H1 (cell line): ENCODE measurements around the gene CGREF1. TPM values are rescaled to one million over a fixed set of nuclear protein-coding genes. Genes with fewer than 3 reads are reported as not detected.
A peak's percentile ranks its signal among the peaks of the same experiment; 100 is the strongest.

Experiments
- BCL11A ChIP-seq, 2 experiments: IDR thresholded peaks; one replicate each; pipeline ENCODE4 v1.6.1; 2011; ENCODE audit warnings: low read depth in 2 of 2, low read length in 2 of 2, mild to moderate bottlenecking in 2 of 2
- CTCF ChIP-seq, 3 experiments: IDR thresholded peaks; 1 replicate in 2 of 3; 2 replicates in 1 of 3; pipeline versions ENCODE4 v1.5.1 to v1.6.1; 2011; ENCODE audit warnings: low read length in 3 of 3, mild to moderate bottlenecking in 3 of 3, inconsistent platforms in 2 of 3, low read depth in 1 of 3, moderate library complexity in 1 of 3; ENCODE audit not compliant: insufficient read depth in 1 of 3; ENCODE audit errors: control extremely low read depth in 1 of 3
- HDAC2 ChIP-seq, 2 experiments: fragments of 300-600 bp in 1 of 2; sonication (generic) in 1 of 2; IDR thresholded peaks; 2 replicates each; pipeline ENCODE4 v1.6.1; 2011 to 2012; ENCODE audit warnings: low read depth in 2 of 2, low read length in 2 of 2, mild to moderate bottlenecking in 2 of 2, moderate library complexity in 2 of 2, borderline replicate concordance in 1 of 2, inconsistent platforms in 1 of 2
- SP2 ChIP-seq: IDR thresholded peaks from 2 replicates; pipeline ENCODE4 v1.6.1; 2012; ENCODE audit warnings: mild to moderate bottlenecking, low read length, inconsistent platforms
- polyA plus RNA-seq, 7 experiments: library from polyadenylated mRNA; depleted of rRNA in 3 of 7; stranded (reverse) in 5 of 7; unstranded in 2 of 7; fragments of >200 nt in 5 of 7; fragments of 200-250 nt in 2 of 7; gene quantifications; 1 replicate in 5 of 7; 2 replicates in 1 of 7; 4 replicates in 1 of 7; pipeline versions ENCODE4 v1.2.1 to v1.2.3, GENCODE V29; 2011 to 2013; ENCODE audit warnings: missing spikeins in 2 of 7, mixed read lengths in 2 of 7
- total RNA-seq: library from RNA; stranded (reverse); fragmentation: NEBNext Ultra II Directional; extraction: Animal tissue kit (Norgen Biotek cat#: 25700); gene quantifications from 2 replicates; pipeline ENCODE4 v1.2.1, GENCODE V29; 2021

Gene CGREF1
- total and polyA plus RNA-seq, 2 of the 8 experiments (the other 6 are each of a cell fraction or from before 2014, with no cell fraction given) = 2.5 to 3.4 TPM

GRCh38 chr2:27050996-27051901 is 67.7 kb downstream of the CGREF1 start, which contains the start of gene AGBL5 (continued):
- peak; percentile 88 to 92; a peak in 3 of 4 replicates for TF ChIP-seq HDAC2 (IDR thresholded peaks at IDR 0.05; ENCODE audit: borderline replicate concordance in 1 of 2, low read depth in 2 of 2, low read length in 2 of 2)
- no peak for TF ChIP-seq BCL11A (IDR thresholded peaks at IDR 0.05; ENCODE audit: low read depth in 2 of 2, low read length in 2 of 2)
- TF ChIP-seq CTCF (IDR thresholded peaks at IDR 0.05; ENCODE audit: control extremely low read depth in 1 of 3, insufficient read depth in 1 of 3, low read depth in 1 of 3, low read length in 3 of 3) = no peak
- no peak for TF ChIP-seq SP2

Other genes starting within 250 kb of the CGREF1 start
- 6.6 and 7.5 TPM in 2 replicates for gene MAPRE3, start 148.5 kb downstream of the CGREF1 start, total RNA-seq
- gene MAPRE3, start 148.5 kb downstream of the CGREF1 start, polyA plus RNA-seq (2011; rRNA removed) = 4.9 and 8.9 TPM in 2 replicates
- 49.7 and 52.7 TPM in 2 replicates for gene TMEM214, start 86.2 kb downstream of the CGREF1 start, total RNA-seq
- 71.0 and 100 TPM in 2 replicates for gene TMEM214, start 86.2 kb downstream of the CGREF1 start, polyA plus RNA-seq (2011; rRNA removed)
- gene AGBL5, start 67.5 kb downstream of the CGREF1 start, total RNA-seq = 45.4 and 51.0 TPM in 2 replicates
- gene AGBL5, start 67.5 kb downstream of the CGREF1 start, polyA plus RNA-seq (2011; rRNA removed) = 62.0 and 82.0 TPM in 2 replicates
- gene OST4, start 47.5 kb downstream of the CGREF1 start, total RNA-seq = 212 and 225 TPM in 2 replicates
- gene OST4, start 47.5 kb downstream of the CGREF1 start, polyA plus RNA-seq (2011; rRNA removed) = 865 and 906 TPM in 2 replicates
- 2.9 and 3.0 TPM in 2 replicates for gene EMILIN1, start 40.5 kb downstream of the CGREF1 start, total RNA-seq
- gene EMILIN1, start 40.5 kb downstream of the CGREF1 start, polyA plus RNA-seq (2011; rRNA removed) = 1.9 and 3.1 TPM in 2 replicates
- 17.7 and 20.5 TPM in 2 replicates for gene KHK, start 32.4 kb downstream of the CGREF1 start, total RNA-seq
- 11.0 and 14.5 TPM in 2 replicates for gene KHK, start 32.4 kb downstream of the CGREF1 start, polyA plus RNA-seq (2011; rRNA removed)
- 0.20 and 0.50 TPM in 2 replicates for gene ABHD1, start 4.7 kb upstream of the CGREF1 start, total RNA-seq
- gene ABHD1, start 4.7 kb upstream of the CGREF1 start, polyA plus RNA-seq (2011; rRNA removed) = 0.88 and 1.1 TPM in 2 replicates
- gene PREB, start 15.5 kb upstream of the CGREF1 start, total RNA-seq = 51.2 and 54.1 TPM in 2 replicates
- gene PREB, start 15.5 kb upstream of the CGREF1 start, polyA plus RNA-seq (2011; rRNA removed) = 72.2 and 74.4 TPM in 2 replicates
- gene PRR30, start 20.3 kb upstream of the CGREF1 start, total RNA-seq = not detected in 2 replicates
- not detected in 2 replicates for gene PRR30, start 20.3 kb upstream of the CGREF1 start, polyA plus RNA-seq (2011; rRNA removed)
- gene TCF23, start 29.9 kb upstream of the CGREF1 start, total RNA-seq = not detected in 2 replicates
- gene TCF23, start 29.9 kb upstream of the CGREF1 start, polyA plus RNA-seq (2011; rRNA removed) = 0.02 TPM in 2 replicates
- 103 and 109 TPM in 2 replicates for gene ATRAID, start 92.9 kb upstream of the CGREF1 start, total RNA-seq
- gene ATRAID, start 92.9 kb upstream of the CGREF1 start, polyA plus RNA-seq (2011; rRNA removed) = 242 and 280 TPM in 2 replicates
- gene SLC5A6, start 93.1 kb upstream of the CGREF1 start, total RNA-seq = 118 and 123 TPM in 2 replicates
- 183 and 329 TPM in 2 replicates for gene SLC5A6, start 93.1 kb upstream of the CGREF1 start, polyA plus RNA-seq (2011; rRNA removed)
- 146 and 147 TPM in 2 replicates for gene CAD, start 98.2 kb upstream of the CGREF1 start, total RNA-seq
- gene CAD, start 98.2 kb upstream of the CGREF1 start, polyA plus RNA-seq (2011; rRNA removed) = 130 and 197 TPM in 2 replicates
- gene SLC30A3, start 143.9 kb upstream of the CGREF1 start, total RNA-seq = 15.2 and 16.1 TPM in 2 replicates
- 30.7 and 48.7 TPM in 2 replicates for gene SLC30A3, start 143.9 kb upstream of the CGREF1 start, polyA plus RNA-seq (2011; rRNA removed)
- gene DNAJC5G, start 156.3 kb upstream of the CGREF1 start, total RNA-seq = 1.4 TPM in 2 replicates
- 0.75 and 0.83 TPM in 2 replicates for gene DNAJC5G, start 156.3 kb upstream of the CGREF1 start, polyA plus RNA-seq (2011; rRNA removed)
- gene TRIM54, start 163.3 kb upstream of the CGREF1 start, total RNA-seq = 3.9 and 4.2 TPM in 2 replicates
- gene TRIM54, start 163.3 kb upstream of the CGREF1 start, polyA plus RNA-seq (2011; rRNA removed) = 5.8 and 6.1 TPM in 2 replicates
- not detected in 2 replicates for gene UCN, start 189.3 kb upstream of the CGREF1 start, total RNA-seq
- gene UCN, start 189.3 kb upstream of the CGREF1 start, polyA plus RNA-seq (2011; rRNA removed) = 0.35 and 0.93 TPM in 2 replicates
- gene MPV17, start 204.0 kb upstream of the CGREF1 start, total RNA-seq = 45.2 and 46.1 TPM in 2 replicates
- gene MPV17, start 204.0 kb upstream of the CGREF1 start, polyA plus RNA-seq (2011; rRNA removed) = 148 and 181 TPM in 2 replicates
- 118 and 129 TPM in 2 replicates for gene GTF3C2, start 237.6 kb upstream of the CGREF1 start, total RNA-seq
- 121 and 127 TPM in 2 replicates for gene GTF3C2, start 237.6 kb upstream of the CGREF1 start, polyA plus RNA-seq (2011; rRNA removed)